Islet of Langerhans (tissue), 1 donor: ENCODE measurements around the gene AIG1.
"Not testable (repeated sequence)": the region's sequence is repeated elsewhere in the genome, so short reads cannot be mapped to it uniquely, and the experiment has no call there.

Source experiments
- FAIRE-seq: peaks from one replicate; lab custom pipeline; 2011; peaks lifted over from hg19 to GRCh38; lab: Jason Lieb, UNC

The AIG1 gene

GRCh38 chr6:143234734-143235133 lies 174.0 kb downstream of the AIG1 start:
- FAIRE-seq, result no peak

GRCh38 chr6:143236151-143236798 lies 175.6 kb downstream of the AIG1 start:
- no peak for FAIRE-seq

- FAIRE-seq, result no peak
Measured at GRCh38 chr6:143238306-143238705, 177.6 kb downstream of the AIG1 start.

- FAIRE-seq, result no peak
Measured at GRCh38 chr6:143241111-143241510, 180.4 kb downstream of the AIG1 start.

- FAIRE-seq, result no peak
Measured at GRCh38 chr6:143241911-143242310, 181.2 kb downstream of the AIG1 start.

GRCh38 chr6:143243786-143244185 lies 183.1 kb downstream of the AIG1 start:
- no peak for FAIRE-seq

- FAIRE-seq, result no peak
Measured at GRCh38 chr6:143245656-143246055, 185.0 kb downstream of the AIG1 start.

GRCh38 chr6:143246166-143246775 lies 185.6 kb downstream of the AIG1 start:
- FAIRE-seq, result not testable (repeated sequence)

- no peak for FAIRE-seq
Measured at GRCh38 chr6:143247586-143247985, 186.9 kb downstream of the AIG1 start.

GRCh38 chr6:143248359-143248758 lies 187.7 kb downstream of the AIG1 start:
- FAIRE-seq, result no peak

GRCh38 chr6:143251288-143251687 lies 190.6 kb downstream of the AIG1 start:
- FAIRE-seq, result no peak

- no peak for FAIRE-seq
Measured at GRCh38 chr6:143252961-143253360, 192.3 kb downstream of the AIG1 start.

- no peak for FAIRE-seq
Measured at GRCh38 chr6:143253586-143253985, 192.9 kb downstream of the AIG1 start.

- FAIRE-seq, result no peak
Measured at GRCh38 chr6:143258945-143259344, 198.3 kb downstream of the AIG1 start.

GRCh38 chr6:143260857-143261256 lies 200.2 kb downstream of the AIG1 start:
- no peak for FAIRE-seq

GRCh38 chr6:143261899-143262436 lies 201.3 kb downstream of the AIG1 start:
- FAIRE-seq, result no peak

GRCh38 chr6:143262859-143263258 lies 202.2 kb downstream of the AIG1 start:
- no peak for FAIRE-seq

GRCh38 chr6:143264379-143264778 lies 203.7 kb downstream of the AIG1 start:
- no peak for FAIRE-seq

GRCh38 chr6:143264986-143265764 lies 204.5 kb downstream of the AIG1 start:
- FAIRE-seq, result no peak

- no peak for FAIRE-seq
Measured at GRCh38 chr6:143267760-143268159, 207.1 kb downstream of the AIG1 start.

GRCh38 chr6:143268439-143268838 lies 207.8 kb downstream of the AIG1 start:
- FAIRE-seq, result no peak

- no peak for FAIRE-seq
Measured at GRCh38 chr6:143270026-143270425, 209.3 kb downstream of the AIG1 start.

GRCh38 chr6:143271024-143271423 lies 210.3 kb downstream of the AIG1 start:
- FAIRE-seq, result no peak
